ENCODE data around the gene AQP12A. TPM values are rescaled to one million over a fixed set of nuclear protein-coding genes. Genes with fewer than 3 reads are reported as not detected.

AQP12A gene
- total and polyA plus RNA-seq, 2 experiments from 2014 or later: not detected

DNA sequence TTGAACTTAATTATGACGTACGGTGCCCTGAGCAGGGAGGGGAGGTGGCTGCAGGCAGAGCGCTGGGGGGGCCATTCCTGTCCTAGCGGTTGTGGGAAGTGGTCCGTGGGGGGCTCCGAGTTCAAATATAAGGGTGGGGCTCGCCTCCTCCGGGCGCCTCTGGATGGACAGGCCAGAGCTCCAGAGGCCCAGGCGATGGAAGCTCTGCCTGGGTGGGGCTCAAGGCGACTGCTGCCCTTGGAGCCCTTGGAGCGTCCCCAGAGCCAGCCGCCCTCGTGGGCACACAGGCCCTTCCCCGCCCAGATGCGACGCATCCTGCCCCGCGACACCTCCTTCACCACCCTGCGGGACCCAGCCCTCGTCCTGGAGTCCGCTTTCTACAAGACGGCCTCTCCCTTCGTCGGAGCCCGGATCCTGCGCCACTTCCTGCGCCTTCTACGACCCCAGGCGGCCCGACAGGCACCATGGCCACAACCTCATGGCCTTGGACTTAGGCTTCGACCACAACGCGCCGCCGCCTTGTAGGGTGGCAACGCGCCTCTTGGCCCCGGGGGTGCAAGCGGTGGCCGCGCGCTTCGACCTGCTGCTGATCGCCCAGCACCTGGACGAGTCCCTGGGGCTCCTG lies 19.5 kb upstream of the AQP12A start (continued):
- TF ChIP-seq ZNF462 (CRISPR knock-in tag; IDR thresholded peaks at IDR 0.05) (no peak), ZNF114 (CRISPR knock-in tag; IDR thresholded peaks at IDR 0.05) (no peak), NANOG (IDR thresholded peaks at IDR 0.05; ENCODE audit: borderline replicate concordance) (no peak), EZH2 (IDR thresholded peaks at IDR 0.05; ENCODE audit: low read depth, unreplicated experiment) (no peak), JUNB (IDR thresholded peaks at IDR 0.05; ENCODE audit: unreplicated experiment) (no peak), STAT1 (IDR thresholded peaks at IDR 0.05; ENCODE audit: unreplicated experiment) (no peak), POLR2AphosphoS5 (IDR thresholded peaks at IDR 0.05; ENCODE audit: low read depth) (no peak), CREB1 (CRISPR knock-in tag; IDR thresholded peaks at IDR 0.05; ENCODE audit: low read depth) (no peak)

DNA sequence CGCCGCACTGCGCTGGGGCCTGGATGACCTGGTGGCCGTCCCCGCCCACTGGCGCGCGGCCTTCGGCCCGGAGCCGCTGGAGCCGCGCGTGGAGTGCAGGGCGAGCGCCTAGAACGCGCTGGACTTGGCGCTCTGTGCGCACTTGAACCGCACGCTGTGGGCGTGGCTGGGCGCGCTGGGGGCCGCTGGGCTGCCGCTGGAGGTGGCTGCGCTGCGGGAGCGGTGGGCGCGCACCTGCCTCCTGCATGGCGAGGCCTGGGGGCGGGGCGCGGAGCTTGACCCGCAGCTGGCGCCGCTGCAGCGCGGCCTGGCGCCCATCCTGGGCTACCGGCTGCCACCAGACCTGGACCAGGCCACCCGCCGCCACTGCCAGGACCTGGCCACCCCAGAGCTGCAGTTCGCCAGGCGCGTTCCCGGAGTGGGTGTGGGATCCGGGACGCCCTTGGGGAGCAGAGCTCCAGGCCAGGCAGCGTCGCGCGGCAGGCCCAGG lies 18.9 kb upstream of the AQP12A start:
- no peaks in the 10 kb centered on the region for H3K79me2 ChIP-seq (replicated peaks; ENCODE audit: insufficient read depth)
- DNase-seq (ENCODE audit: low spot score): peak; percentile 76
- H3F3A ChIP-seq (replicated peaks; ENCODE audit: low read depth): no peaks in the 10 kb centered on the region
- peak; percentile 68 for ATAC-seq
- no peaks in the 10 kb centered on the region for H3K9me2 ChIP-seq (ENCODE audit: insufficient read depth)
- H3K27ac Mint-ChIP-seq: no peak overlapping the region
- no peaks in the 10 kb centered on the region for H3K36me3 ChIP-seq (ENCODE audit: insufficient read depth)
- H3K4me1 Mint-ChIP-seq: no peaks in the 10 kb centered on the region
- no peaks in the 10 kb centered on the region for H3K36me3 Mint-ChIP-seq (ENCODE audit: low read depth)
- peaks cover 29% of the 10 kb centered on the region for H3K27me3 Mint-ChIP-seq (ENCODE audit: insufficient read depth, low read depth, poor library complexity)
- H3K4me3 ChIP-seq: peak overlapping the region; percentile 51
- peak overlapping the region; percentile 75 for H3K4me2 ChIP-seq
- H3K27ac ChIP-seq (ENCODE audit: low read depth): no peak overlapping the region
- H3K27me3 ChIP-seq (ENCODE audit: insufficient read depth): peaks cover 26% of the 10 kb centered on the region
- TF ChIP-seq JUNB (IDR thresholded peaks at IDR 0.05; ENCODE audit: unreplicated experiment): no peak
- no peak for TF ChIP-seq REST (IDR thresholded peaks at IDR 0.05; ENCODE audit: unreplicated experiment)
- TF ChIP-seq STAT1 (IDR thresholded peaks at IDR 0.05; ENCODE audit: unreplicated experiment): no peak
- no peak for TF ChIP-seq EZH2phosphoT487 (IDR thresholded peaks at IDR 0.05; ENCODE audit: unreplicated experiment)
- no peak for TF ChIP-seq NANOG (IDR thresholded peaks at IDR 0.05; ENCODE audit: borderline replicate concordance)
- TF ChIP-seq EZH2 (IDR thresholded peaks at IDR 0.05; ENCODE audit: low read depth, unreplicated experiment): no peak
- no peaks in the 10 kb centered on the region for H3K9me3 Mint-ChIP-seq
- 0 out of 3 replicates have a peak overlapping the region, but pooled peaks have one; percentile 7 for H3K4me3 Mint-ChIP-seq
- peak overlapping the region; percentile 87 for H2AFZ ChIP-seq
- no peaks in the 10 kb centered on the region for H3K4me1 ChIP-seq (ENCODE audit: insufficient read depth)
- no peaks in the 10 kb centered on the region for H4K20me1 ChIP-seq (replicated peaks; ENCODE audit: insufficient read depth)
